ENCODE results near the gene INAFM2.

INAFM2 gene

DNA sequence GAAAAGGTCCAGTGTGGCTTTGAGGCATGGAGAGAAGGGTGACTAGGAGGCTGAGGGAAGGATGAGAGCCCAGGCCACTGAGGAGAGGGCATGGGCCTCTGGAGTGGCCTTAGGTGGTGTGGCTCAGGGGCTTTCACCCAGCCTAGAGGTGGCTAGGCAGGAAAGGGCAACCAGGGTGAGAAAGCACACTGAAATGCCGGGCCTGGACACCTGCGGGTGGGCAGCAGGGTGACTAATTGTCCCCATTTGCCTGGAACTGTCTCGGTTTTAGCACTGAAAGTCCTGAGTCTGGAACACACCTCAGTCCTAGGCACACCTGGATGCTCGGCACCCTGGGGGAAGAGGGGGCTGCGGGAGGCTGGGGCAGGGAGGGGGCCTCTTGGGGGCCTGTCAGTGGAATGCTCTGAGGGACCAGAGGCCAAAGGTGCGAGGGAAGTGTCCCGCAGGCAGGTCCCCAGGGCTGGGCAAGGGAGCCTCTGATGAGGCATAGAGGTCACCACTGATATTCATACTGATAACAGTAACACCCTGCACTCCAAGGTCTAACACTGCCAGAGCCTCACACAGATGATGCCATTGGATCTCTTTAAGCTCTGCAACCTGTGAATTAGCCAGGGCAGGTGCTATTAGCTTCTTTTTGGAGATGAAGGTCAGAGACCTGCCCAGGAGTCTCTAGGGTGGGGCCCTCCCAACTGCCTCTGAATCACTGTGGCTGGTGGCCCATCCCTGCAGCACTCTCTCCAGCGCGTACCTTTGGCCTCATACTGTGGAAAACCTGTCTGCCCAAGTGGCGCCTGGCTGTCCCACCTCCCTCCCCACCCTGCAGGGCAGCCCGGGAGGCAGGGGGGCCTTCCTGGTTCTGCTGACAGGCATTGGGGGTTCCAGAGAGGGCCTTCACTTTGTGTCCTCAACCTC, 24.3 kb downstream of the INAFM2 start:
- TF ChIP-seq ZNF565 (CRISPR knock-in tag; conservative IDR thresholded peaks at IDR 0.05; ENCODE audit: low read depth) = no peak
- TF ChIP-seq, protein P1, sequence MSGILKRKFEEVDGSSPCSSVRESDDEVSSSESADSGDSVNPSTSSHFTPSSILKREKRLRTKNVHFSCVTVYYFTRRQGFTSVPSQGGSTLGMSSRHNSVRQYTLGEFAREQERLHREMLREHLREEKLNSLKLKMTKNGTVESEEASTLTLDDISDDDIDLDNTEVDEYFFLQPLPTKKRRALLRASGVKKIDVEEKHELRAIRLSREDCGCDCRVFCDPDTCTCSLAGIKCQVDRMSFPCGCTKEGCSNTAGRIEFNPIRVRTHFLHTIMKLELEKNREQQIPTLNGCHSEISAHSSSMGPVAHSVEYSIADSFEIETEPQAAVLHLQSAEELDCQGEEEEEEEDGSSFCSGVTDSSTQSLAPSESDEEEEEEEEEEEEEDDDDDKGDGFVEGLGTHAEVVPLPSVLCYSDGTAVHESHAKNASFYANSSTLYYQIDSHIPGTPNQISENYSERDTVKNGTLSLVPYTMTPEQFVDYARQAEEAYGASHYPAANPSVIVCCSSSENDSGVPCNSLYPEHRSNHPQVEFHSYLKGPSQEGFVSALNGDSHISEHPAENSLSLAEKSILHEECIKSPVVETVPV (CRISPR knock-in tag; IDR thresholded peaks at IDR 0.05) = no peak
- TF ChIP-seq TCF4 (CRISPR knock-in tag; IDR thresholded peaks at IDR 0.05; ENCODE audit: borderline replicate concordance) = no peak
- no peak for TF ChIP-seq OSR1 (CRISPR knock-in tag; IDR thresholded peaks at IDR 0.05)
- no peak for TF ChIP-seq GLIS3 (CRISPR knock-in tag; IDR thresholded peaks at IDR 0.05)
- TF ChIP-seq, protein P2, sequence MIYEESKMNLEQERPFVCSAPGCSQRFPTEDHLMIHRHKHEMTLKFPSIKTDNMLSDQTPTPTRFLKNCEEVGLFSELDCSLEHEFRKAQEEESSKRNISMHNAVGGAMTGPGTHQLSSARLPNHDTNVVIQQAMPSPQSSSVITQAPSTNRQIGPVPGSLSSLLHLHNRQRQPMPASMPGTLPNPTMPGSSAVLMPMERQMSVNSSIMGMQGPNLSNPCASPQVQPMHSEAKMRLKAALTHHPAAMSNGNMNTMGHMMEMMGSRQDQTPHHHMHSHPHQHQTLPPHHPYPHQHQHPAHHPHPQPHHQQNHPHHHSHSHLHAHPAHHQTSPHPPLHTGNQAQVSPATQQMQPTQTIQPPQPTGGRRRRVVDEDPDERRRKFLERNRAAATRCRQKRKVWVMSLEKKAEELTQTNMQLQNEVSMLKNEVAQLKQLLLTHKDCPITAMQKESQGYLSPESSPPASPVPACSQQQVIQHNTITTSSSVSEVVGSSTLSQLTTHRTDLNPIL (CRISPR knock-in tag; IDR thresholded peaks at IDR 0.05; ENCODE audit: low read depth) = no peak
- no peak for TF ChIP-seq ISL1 (CRISPR knock-in tag; IDR thresholded peaks at IDR 0.05)
- no peak for TF ChIP-seq RARB (CRISPR knock-in tag; IDR thresholded peaks at IDR 0.05)
- TF ChIP-seq ESRRG (CRISPR knock-in tag; IDR thresholded peaks at IDR 0.05) = no peak
- TF ChIP-seq ZNF70 (CRISPR knock-in tag; IDR thresholded peaks at IDR 0.05) = no peak
- no peak for ATAC-seq

DNA sequence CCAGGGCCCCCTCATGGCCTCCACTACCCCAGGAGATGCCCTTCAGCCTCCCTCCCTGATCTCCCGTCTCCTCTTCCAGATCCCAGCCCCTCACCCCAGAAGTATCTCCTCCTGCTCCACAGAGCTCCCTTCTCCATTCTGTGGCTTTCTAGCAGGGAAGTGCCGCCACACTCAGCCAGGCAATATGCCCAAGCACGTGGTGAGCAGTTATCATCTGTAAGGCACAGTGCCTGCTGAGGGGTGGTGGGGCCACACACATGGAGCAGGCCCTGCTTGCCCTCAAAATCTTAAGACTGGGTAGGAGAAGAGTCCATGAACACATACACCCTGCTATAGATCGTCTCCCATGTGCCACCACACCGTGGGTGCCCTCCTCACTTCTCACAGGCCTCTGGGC, 25.0 kb downstream of the INAFM2 start:
- ATAC-seq = no peak
- TF ChIP-seq BACH2 (CRISPR knock-in tag; IDR thresholded peaks at IDR 0.05; ENCODE audit: borderline replicate concordance) (no peak), ISL1 (CRISPR knock-in tag; IDR thresholded peaks at IDR 0.05) (no peak), ARNTL (CRISPR knock-in tag; IDR thresholded peaks at IDR 0.05; ENCODE audit: borderline replicate concordance, low read depth) (no peak), ESRRG (CRISPR knock-in tag; IDR thresholded peaks at IDR 0.05) (no peak), PPARA (CRISPR knock-in tag; IDR thresholded peaks at IDR 0.05; ENCODE audit: borderline replicate concordance) (no peak), TOX (CRISPR knock-in tag; IDR thresholded peaks at IDR 0.05; ENCODE audit: borderline replicate concordance) (no peak), ZNF565 (CRISPR knock-in tag; conservative IDR thresholded peaks at IDR 0.05; ENCODE audit: low read depth) (no peak), ZNF70 (CRISPR knock-in tag; IDR thresholded peaks at IDR 0.05) (no peak), TCF4 (CRISPR knock-in tag; IDR thresholded peaks at IDR 0.05; ENCODE audit: borderline replicate concordance) (no peak)
- TF ChIP-seq, protein P3, sequence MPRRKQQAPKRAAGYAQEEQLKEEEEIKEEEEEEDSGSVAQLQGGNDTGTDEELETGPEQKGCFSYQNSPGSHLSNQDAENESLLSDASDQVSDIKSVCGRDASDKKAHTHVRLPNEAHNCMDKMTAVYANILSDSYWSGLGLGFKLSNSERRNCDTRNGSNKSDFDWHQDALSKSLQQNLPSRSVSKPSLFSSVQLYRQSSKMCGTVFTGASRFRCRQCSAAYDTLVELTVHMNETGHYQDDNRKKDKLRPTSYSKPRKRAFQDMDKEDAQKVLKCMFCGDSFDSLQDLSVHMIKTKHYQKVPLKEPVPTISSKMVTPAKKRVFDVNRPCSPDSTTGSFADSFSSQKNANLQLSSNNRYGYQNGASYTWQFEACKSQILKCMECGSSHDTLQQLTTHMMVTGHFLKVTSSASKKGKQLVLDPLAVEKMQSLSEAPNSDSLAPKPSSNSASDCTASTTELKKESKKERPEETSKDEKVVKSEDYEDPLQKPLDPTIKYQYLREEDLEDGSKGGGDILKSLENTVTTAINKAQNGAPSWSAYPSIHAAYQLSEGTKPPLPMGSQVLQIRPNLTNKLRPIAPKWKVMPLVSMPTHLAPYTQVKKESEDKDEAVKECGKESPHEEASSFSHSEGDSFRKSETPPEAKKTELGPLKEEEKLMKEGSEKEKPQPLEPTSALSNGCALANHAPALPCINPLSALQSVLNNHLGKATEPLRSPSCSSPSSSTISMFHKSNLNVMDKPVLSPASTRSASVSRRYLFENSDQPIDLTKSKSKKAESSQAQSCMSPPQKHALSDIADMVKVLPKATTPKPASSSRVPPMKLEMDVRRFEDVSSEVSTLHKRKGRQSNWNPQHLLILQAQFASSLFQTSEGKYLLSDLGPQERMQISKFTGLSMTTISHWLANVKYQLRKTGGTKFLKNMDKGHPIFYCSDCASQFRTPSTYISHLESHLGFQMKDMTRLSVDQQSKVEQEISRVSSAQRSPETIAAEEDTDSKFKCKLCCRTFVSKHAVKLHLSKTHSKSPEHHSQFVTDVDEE (CRISPR knock-in tag; IDR thresholded peaks at IDR 0.05) = no peak
- TF ChIP-seq, protein P1 (CRISPR knock-in tag; IDR thresholded peaks at IDR 0.05) = no peak
- TF ChIP-seq, protein P4, sequence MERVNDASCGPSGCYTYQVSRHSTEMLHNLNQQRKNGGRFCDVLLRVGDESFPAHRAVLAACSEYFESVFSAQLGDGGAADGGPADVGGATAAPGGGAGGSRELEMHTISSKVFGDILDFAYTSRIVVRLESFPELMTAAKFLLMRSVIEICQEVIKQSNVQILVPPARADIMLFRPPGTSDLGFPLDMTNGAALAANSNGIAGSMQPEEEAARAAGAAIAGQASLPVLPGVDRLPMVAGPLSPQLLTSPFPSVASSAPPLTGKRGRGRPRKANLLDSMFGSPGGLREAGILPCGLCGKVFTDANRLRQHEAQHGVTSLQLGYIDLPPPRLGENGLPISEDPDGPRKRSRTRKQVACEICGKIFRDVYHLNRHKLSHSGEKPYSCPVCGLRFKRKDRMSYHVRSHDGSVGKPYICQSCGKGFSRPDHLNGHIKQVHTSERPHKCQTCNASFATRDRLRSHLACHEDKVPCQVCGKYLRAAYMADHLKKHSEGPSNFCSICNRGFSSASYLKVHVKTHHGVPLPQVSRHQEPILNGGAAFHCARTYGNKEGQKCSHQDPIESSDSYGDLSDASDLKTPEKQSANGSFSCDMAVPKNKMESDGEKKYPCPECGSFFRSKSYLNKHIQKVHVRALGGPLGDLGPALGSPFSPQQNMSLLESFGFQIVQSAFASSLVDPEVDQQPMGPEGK (CRISPR knock-in tag; IDR thresholded peaks at IDR 0.05; ENCODE audit: borderline replicate concordance) = no peak

DNA sequence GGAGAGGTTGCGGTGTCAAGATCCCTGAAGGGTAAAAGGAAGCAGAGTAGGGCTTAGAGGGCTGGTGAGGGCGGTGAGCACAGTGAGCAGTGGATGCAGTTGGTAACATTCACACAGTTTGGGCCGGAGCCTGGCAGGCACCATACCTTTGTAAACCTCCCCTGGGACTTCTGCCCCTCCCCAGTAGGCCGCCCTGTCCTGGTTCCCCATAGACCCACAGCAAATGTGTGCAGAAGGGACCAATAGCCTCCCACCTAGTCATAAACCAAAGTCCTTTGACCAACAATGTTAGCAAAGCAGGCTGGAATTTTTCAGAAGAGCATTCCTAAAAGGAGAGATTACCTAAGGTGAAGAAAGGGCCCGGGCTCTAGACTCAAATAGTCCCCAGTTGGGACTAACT, 25.7 kb downstream of the INAFM2 start:
- no peak for TF ChIP-seq ZC3H10 (CRISPR knock-in tag; IDR thresholded peaks at IDR 0.05)
- TF ChIP-seq ZFP3 (CRISPR knock-in tag; IDR thresholded peaks at IDR 0.05) = no peak
- TF ChIP-seq, protein P2 (CRISPR knock-in tag; IDR thresholded peaks at IDR 0.05; ENCODE audit: low read depth) = no peak
- TF ChIP-seq, protein P4 (CRISPR knock-in tag; IDR thresholded peaks at IDR 0.05; ENCODE audit: borderline replicate concordance) = no peak
- TF ChIP-seq ZNF8 (CRISPR knock-in tag; IDR thresholded peaks at IDR 0.05) = no peak
- TF ChIP-seq, protein P3 (CRISPR knock-in tag; IDR thresholded peaks at IDR 0.05) = no peak
- no peak for TF ChIP-seq ZNF565 (CRISPR knock-in tag; conservative IDR thresholded peaks at IDR 0.05; ENCODE audit: low read depth)
- TF ChIP-seq SNAI2 (CRISPR knock-in tag; IDR thresholded peaks at IDR 0.05) = no peak
- no peak for TF ChIP-seq BACH2 (CRISPR knock-in tag; IDR thresholded peaks at IDR 0.05; ENCODE audit: borderline replicate concordance)
- ATAC-seq = no peak
